CMK (cell line): Measurements from ENCODE around the gene MPO.

Source experiments
- DNase-seq: peaks from one replicate; pipeline ENCODE4 v3.0.0-alpha.2; 2010; ENCODE audit warnings: low read depth

The MPO gene

DNA sequence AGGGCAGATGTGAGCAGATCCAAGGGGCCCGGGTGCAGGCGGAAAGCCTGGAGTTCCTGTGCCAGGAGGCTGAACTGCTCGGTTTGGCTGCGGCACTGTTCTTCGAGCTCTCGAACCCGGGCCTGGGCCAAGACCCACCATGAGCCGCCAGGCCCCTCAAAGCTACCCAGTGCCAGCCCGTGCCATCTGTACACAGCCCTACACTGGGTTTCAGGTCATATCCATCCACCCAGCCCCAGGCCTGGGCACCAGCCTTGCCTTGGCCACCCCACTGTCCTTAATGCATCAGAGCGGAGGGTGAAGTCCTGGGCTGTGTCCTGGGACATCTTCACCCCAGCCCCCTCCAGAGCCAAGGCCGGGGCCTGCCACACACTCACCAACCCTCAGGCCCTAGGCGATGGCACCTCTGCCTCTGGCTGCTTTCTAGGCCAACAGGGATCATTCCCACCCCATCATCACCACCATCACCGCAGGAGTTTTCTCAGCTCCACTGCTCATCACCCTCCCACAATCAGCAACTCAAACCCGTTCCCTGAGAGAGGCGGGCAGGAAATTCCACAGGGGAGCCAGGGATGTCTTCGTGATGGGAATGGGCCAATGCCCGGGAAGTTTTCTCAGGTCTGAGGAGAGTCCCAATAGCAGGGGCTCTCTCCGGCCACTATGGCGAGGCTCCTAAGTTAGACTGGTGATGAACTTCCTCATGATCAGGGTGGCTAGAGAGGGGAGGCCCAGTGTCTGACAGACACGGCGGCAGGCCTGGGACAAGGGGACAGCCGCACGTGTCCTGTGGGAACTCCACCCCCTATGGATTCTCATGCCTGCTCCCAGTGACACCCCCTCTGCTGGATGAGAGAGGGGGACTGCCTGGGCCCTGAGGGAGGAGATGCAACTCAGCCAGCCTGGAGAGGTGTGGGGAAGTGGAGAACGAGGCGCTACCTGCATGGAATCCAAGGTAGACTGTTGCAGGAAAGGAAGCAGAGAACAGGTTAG is 38.7 kb upstream of the MPO start:
- DNase-seq = no peak

DNA sequence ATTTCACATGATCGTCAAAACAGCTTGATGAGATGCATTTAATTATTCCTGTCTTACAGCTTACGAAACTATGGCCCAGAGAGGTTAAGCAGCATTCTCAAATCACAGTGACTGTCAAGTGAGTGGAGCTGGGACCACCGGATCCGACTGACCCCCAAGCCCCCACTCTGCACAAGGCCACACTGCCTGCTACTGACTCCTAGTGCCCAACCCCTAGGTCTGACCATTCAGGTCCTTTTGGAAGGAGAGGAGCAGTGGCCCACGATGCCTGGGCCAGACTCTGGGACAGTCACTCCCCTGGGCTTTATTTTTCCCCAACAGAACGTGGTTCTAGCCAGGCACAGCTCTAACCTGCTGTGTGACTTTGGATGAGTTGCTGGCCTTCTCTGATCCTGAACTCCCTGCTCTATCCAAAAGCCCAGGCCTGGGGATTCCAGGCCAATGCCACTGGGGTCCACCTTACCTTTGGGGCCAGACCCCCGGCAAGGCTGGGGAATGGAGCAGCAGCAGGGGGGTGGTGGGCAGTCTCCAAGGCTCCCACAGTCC is 38.0 kb upstream of the MPO start:
- DNase-seq = no peak

DNA sequence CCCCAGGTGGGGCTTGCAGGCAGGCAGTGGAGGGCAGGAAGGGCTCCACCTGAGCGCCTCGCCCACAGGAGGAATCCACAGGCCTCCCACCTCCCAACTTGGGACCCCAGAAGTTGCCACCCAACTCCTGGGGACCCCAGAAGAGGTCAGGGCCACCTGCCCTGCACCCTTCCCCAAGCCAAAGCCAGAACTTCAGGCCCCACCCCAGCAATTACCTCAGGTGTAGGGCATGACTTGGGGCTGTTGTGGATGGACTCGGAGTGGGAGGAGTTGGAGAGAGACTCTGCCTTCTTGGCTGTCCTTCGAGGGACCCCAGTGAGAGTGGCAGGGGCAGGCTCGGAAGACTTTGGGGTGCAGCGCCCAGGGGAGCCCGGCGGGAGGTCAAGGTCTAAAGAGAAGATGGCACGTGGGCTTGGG is 37.3 kb upstream of the MPO start:
- DNase-seq = no peak

DNA sequence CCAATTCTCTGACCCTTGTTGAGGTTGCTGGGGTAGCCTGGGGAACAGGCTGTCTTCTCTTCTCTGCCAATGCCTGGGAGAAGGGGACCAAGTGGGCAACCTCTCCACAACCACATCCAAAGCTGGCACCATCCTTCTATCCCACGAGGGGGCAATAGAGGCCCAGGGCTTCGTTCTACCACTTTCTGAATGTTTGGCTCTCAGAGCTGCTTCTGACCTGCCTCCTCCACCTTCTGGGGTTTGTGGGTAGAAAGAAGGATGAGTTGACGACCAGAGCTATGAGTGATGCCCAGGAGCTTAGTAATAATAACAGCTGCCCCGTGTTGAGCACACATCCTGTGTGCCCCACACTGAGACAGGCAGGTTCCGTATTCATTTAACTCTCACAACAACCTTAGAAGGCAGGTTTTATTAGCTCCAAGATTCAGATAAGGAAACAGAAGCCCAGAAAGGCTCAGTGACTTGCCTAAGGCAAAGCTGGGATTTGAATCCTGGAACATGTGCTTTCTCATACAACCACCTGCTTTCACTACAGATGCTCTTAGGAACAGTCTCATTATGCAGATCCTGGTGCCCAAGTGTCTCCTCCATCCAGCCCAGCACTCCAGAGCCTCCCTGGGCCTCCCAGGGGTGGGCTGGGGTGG is 36.8 kb upstream of the MPO start:
- no peak for DNase-seq

GRCh38 chr17:58316260-58316960 is 35.7 kb upstream of the MPO start:
- DNase-seq = no peak

- no peak for DNase-seq
Measured at GRCh38 chr17:58315750-58316149, 35.0 kb upstream of the MPO start.

GRCh38 chr17:58315281-58315711 is 34.6 kb upstream of the MPO start:
- DNase-seq = no peak

DNA sequence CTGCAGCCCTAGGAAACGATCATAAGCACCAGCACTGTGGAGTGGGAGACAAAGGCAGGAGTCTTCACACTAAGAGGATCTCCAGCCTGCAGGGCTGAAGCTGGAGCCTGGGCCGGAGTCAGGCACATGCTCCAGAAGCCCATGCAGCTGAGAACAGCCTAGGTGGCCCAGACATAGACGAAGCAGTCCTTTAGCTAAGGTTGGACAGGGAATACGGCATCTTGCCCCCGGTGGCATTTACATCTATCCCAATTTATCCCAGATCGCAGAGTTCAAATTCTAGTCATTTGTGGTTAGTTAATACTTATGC is 33.9 kb upstream of the MPO start:
- DNase-seq = no peak

DNA sequence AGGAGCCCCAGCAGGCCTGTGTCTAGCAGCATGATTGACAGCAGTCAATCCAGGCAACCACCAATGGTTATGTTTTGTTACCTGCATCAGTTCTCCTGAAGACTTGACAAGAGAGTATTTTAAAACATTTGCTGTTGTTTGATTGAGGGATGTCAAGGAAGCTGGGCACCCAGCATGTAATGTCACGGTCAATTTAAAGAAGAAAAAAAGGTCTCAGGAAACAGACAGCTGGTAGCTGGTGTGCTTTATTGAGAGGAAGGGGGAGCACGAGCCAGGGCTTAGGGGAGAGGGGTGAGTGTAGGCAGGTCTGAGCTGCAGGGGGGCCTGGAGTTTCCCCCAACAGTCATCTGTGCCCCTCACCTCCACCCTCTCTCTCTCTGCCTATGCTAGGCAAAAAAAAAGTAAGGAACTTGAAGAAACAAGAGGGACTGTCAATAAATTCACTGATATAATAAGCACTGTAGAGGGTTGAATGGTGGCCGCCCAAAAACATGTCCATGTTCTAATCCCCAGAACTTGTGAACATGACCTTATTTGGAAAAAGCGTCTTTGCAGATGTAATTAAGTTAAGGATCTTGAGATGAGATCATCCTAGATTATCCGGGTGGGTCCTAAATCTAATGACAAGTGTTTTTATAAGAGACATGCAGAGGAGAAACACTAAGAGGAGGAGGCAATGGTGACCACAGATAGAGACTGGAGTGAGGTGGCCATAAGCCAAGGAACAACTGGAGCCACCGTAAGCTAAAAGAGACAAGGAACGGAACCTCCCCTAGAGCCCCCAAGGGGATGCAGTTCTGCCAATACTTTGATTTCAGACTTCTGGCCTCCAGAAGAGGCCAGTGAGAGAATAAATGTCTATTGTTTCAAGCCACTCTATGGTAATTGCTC is 33.3 kb upstream of the MPO start:
- DNase-seq = no peak

DNA sequence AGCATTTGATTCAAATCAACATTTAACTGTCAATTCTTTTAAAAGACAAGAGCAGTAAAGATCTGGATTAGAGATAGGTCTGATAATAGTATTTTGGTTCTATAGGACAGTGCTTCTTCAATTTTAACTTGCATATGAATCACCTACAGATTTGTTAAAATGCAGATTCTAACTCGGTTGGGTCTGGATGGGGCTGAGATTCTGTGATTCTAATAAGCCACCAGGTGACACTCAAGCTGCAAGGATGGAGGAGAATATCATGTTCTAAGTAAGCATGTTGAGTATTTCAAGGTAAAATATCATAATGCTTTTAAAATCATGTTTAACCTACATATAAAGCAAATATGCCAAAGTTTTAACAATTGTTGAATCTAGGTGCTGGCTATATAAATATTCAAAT is 32.1 kb upstream of the MPO start:
- DNase-seq = no peak

DNA sequence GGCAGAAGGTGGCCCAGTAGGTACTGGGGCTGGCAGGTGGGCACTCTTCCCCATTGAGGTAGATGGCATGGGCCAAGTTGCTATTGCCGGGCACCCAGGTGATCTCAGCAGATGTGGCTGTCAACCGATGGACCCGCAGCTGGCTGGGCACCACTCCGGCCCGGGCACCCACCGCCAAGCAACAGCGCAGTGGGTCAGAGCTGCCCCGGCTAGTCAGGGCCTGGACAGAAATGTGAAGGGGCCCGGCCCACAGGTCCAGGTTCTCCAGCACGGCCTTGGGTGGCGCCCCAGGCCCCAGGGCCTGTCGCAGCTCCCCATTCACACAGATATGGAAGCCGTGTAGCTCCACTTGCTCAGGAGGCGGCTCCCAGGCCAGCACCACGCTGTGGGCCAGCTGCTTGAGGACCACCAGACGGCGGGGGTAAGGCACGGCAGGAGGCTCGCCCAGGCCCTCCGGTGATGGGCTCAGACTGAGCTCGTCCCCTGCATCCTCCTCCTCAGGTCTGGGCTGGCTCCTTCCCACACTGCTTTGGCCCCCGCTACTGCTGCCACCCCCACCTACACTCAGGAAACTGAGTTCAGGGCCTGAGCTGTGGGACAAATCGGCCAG is 31.4 kb upstream of the MPO start:
- DNase-seq = no peak

- no peak for DNase-seq
Measured at GRCh38 chr17:58311429-58311894, 30.7 kb upstream of the MPO start.

DNA sequence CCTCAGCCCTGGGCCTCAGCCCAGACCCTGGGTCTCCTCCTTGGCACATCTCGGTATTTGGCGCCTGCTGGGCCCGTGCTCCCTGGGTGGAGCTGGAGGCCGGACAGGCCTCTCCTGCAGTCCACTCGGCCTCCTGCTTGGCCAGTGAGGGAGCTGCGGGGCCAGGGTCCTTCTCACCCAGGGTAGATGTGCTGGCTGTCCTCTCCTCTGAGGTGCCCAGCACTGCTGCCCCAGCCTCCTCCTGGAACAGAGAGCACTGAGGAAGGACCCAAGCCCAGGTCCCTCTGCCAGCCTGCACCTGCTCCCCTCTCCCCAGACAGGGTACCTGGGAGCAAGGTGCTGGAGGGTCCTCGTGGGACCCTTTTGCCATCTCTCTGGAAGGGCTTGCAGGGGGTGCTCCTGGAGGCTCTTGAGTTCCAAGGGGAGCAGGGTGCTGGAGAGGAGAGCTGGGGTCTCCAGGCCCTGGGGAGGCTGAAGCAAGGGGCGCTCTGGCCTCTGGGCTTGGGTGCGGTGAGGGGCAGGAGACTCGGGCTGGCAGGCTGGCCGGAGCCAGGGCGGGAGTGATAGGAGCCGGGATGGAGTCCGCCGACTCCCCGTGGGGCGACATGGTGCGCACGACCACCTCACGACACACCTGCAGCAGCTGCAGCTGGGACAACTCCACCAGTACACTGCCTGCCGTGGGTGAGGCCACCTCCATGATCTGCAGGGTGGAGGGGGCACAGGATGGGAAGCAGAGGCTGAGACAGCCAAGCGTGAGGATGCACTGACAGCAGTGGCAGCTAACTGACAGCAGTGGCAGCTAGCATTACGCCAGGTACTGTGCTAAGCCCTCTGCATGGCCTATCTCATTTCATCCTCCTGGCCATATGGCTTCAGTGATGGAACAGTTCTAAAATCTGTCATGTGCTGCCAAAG is 30.0 kb upstream of the MPO start:
- no peak for DNase-seq

DNA sequence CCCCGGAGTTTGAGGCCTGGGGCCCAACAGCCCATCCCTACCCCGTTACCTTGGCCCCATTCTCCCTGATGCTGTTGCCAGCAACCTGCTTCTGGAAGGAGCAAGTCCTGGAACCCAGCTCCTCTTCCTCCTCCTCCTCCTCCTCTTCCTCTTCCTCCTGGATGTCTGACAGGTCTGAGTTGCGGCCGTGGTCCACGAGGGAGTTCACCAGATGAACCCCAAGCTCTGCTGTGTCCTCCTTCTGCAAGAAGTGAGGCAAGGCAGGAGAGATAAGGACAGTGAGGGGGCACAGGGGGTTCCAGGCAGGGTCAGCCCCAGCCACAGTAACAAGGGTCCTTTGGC is 29.2 kb upstream of the MPO start:
- no peak for DNase-seq

DNA sequence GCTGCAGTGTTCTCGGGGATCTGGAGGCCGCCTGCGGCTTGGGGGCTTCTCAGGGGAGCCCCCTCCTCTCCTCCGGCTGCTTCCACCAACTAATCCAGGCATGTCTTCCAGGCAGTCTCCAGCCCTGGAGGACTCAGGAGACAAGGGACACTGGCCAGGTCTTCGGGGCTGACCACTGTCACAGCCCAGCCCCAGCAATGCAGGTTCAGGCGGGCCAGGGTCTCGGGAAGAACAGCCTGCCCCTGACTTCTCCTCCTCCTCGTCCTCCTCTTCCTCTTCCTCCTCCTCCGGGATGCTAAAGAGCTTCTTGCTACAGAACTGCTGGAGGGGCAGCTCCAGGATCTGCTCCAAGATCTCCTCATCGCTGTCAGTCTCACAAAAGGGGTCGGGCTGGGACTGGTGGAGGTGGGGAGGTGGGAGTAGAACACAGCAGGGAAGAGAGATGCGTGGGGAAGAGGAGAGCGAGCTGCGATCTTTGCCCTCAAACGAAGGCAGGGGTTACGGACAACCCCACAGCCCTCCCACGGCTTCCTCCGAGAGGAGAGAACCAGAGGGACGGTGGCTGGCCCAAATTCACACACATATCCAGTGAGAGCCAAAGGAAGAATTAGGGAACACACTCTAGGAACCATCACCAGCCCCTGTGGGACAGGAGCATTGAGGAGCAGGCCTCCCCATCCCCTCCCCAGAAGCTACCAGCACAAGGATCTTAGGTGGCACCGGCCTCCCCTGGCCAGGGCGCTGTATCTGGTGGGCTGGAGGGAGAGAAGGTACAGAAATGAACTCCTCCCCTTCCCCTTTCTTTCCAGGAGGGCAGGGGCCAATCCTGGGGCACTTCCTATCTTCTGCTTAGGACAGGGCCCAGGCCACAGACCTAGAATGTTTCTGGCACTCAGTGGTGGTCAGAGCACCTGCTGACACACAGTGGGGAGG is 28.5 kb upstream of the MPO start:
- DNase-seq = no peak

DNA sequence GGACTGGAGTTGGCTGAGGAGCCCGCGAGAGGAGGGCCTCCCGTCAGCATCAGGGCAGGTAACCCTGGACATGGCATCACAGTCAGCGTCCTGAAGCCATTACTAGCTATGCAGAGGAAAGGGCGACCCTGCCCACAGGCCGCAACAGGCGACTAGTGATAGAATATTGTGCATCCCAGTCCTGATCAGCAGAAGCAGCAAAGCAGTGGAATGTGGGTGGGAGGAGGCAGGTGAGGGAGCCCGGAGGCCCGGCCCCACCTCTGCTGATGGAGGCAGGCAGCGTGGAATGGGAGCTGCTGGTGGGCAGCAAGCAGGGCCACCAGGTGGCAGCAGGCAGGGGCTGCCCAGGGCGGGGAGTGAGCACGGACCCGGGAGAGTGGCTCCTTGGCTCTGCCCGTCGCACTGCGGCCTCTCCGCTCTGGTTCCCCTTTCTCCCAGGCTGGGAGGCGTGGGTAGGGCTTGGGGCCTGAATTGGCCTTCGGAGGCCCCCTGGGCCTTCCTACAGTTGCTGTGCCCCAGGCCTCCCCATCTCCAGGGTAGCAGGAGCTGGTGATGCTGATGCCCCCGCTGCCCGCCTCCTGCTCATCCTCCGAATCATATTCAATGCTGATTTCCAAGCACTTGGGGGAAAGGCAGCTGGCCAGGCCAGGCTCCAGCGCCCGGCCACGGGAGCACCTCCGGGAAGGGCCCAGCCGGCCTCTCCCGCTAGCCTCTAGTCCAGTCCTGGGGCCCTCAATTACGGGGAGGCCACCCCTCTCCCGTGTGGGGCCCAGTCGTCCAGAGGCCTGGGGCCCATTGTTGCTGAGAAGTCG is 27.6 kb upstream of the MPO start:
- no peak for DNase-seq

- no peak for DNase-seq
Measured at GRCh38 chr17:58307468-58308172, 26.9 kb upstream of the MPO start.
